CD4-positive, alpha-beta T cell (primary cell): Measurements from ENCODE around the gene PMM1. TPM values are rescaled to one million over a fixed set of nuclear protein-coding genes. Genes with fewer than 3 reads are reported as not detected.

Experiments used
- ATAC-seq: fragments of 200-7000 bp; cut with Tn5 transposase; one replicate; pipeline ENCODE4 v1.10.0; 2022; ENCODE audit warnings: mild to moderate bottlenecking; ENCODE audit not compliant: poor library complexity
- CTCF ChIA-PET: fragments of 350-600 bp; sonication (Branson Sonifier 250); formaldehyde crosslinking; loops from one replicate; lab custom pipeline; 2021; ENCODE audit warnings: antibody characterized with exemption, inconsistent platforms; lab: Charles Lee
- POLR2A ChIA-PET: fragments of 350-600 bp; sonication (Branson Sonifier 250); formaldehyde crosslinking; loops from one replicate; lab custom pipeline; 2021; ENCODE audit warnings: antibody characterized with exemption, inconsistent platforms; lab: Charles Lee
- DNase-seq, 14 experiments: peaks; one replicate each; pipeline ENCODE4 v3.0.0-alpha.2; 2013 to 2020; ENCODE audit warnings: mixed read lengths in 2 of 14
- H3K27ac ChIP-seq, 2 donors: one replicate each; pipeline versions ENCODE4 v1.5.1 to v1.7.0; 2013; ENCODE audit warnings: low read length in 2 of 2, low read depth in 1 of 2, mild to moderate bottlenecking in 1 of 2
- H3K27me3 ChIP-seq, 2 experiments: 1 replicate in 1 of 2; 2 replicates in 1 of 2; pipeline versions ENCODE4 v1.6.1 to v1.7.0; 2013; ENCODE audit warnings: low read length in 2 of 2, control low read depth in 1 of 2, mild to moderate bottlenecking in 1 of 2, moderate library complexity in 1 of 2; ENCODE audit not compliant: insufficient read depth in 2 of 2, control insufficient read depth in 1 of 2
- H3K36me3 ChIP-seq: one replicate; pipeline ENCODE4 v1.6.1; 2013; ENCODE audit warnings: low read length, control low read depth; ENCODE audit not compliant: insufficient read depth
- H3K4me1 ChIP-seq: one replicate; pipeline ENCODE4 v1.6.1; 2013; ENCODE audit warnings: low read length, control low read depth; ENCODE audit not compliant: insufficient read depth
- H3K4me3 ChIP-seq: one replicate; pipeline ENCODE4 v1.5.1; 2013; ENCODE audit warnings: mild to moderate bottlenecking, low read length, moderate library complexity
- H3K9me3 ChIP-seq, 2 experiments: 1 replicate in 1 of 2; 2 replicates in 1 of 2; pipeline versions ENCODE4 v1.6.1 to v1.7.0; 2013; ENCODE audit warnings: low read length in 2 of 2, mild to moderate bottlenecking in 2 of 2, control low read depth in 1 of 2, moderate library complexity in 1 of 2; ENCODE audit not compliant: control insufficient read depth in 1 of 2, insufficient read depth in 1 of 2
- H3K27ac Mint-ChIP-seq: one replicate; pipeline ENCODE4 v1.8.0; 2020; ENCODE audit warnings: mixed read lengths
- H3K27me3 Mint-ChIP-seq: one replicate; pipeline ENCODE4 v1.8.0; 2021; ENCODE audit warnings: mixed read lengths
- H3K36me3 Mint-ChIP-seq: one replicate; pipeline ENCODE4 v1.8.0; 2021; ENCODE audit warnings: low read depth, mixed read lengths
- H3K4me1 Mint-ChIP-seq: one replicate; pipeline ENCODE4 v1.8.0; 2021; ENCODE audit warnings: low read depth, mixed read lengths
- H3K4me3 Mint-ChIP-seq: one replicate; pipeline ENCODE4 v1.8.0; 2020; ENCODE audit warnings: mild to moderate bottlenecking, mixed read lengths
- H3K9me3 Mint-ChIP-seq: one replicate; pipeline ENCODE4 v1.8.0; 2020; ENCODE audit warnings: mixed read lengths
- CTCF ChIP-seq: fragments of 200-600 bp; IDR thresholded peaks from one replicate; pipeline ENCODE4 v1.8.0; 2022; ENCODE audit warnings: antibody characterized with exemption, mild to moderate bottlenecking
- intact Hi-C, 2 experiments: fragments of 100-400 bp; cut with DNase I in 1 of 2; cut with micrococcal nuclease in 1 of 2; formaldehyde crosslinking; loops; one replicate each; pipeline versions ENCODE4 v1.15.1 to v1.9.0; 2023 to 2025; cut with DNase I, micrococcal nuclease
- total RNA-seq, 174 experiments: library from RNA in 2 of 174; stranded (reverse) in 2 of 174; gene quantifications; one replicate each; pipeline ENCODE4 v1.2.3 and lab custom pipeline; 2021 to 2026

PMM1 gene
- total RNA-seq, 2 experiments from 2014 or later: 24.8 to 25.5 TPM

GRCh38 chr22:41528132-41528766 is 61.4 kb downstream of the PMM1 start:
- DNase-seq (no peak), ATAC-seq (no peak)
- peaks cover 34% of the 10 kb centered on the region for H3K4me1 ChIP-seq
- ChIA-PET POLR2A (no interaction called here), CTCF (interaction anchor here (3.5 kb wide), 1 partner anchor 125 kb away, joined by 54 read pairs; no protein-coding TSS in a partner anchor)
- Mint-ChIP-seq H3K27me3 (no peaks in the 10 kb centered on the region), H3K4me1 (peaks cover 13% of the 10 kb centered on the region), H3K4me3 (no peak overlapping the region), H3K9me3 (no peaks in the 10 kb centered on the region), H3K27ac (peak overlapping the region; percentile 7), H3K36me3 (peaks cover 58% of the 10 kb centered on the region)
- H3K9me3 ChIP-seq: no peaks in the 10 kb centered on the region
- no peak for TF ChIP-seq CTCF
- intact Hi-C loops: loop anchor here in 1 of 2 experiments (10.0 kb wide), 1 partner anchor 603 kb away; no protein-coding TSS in a partner anchor
- no peaks in the 10 kb centered on the region for H3K27me3 ChIP-seq
- H3K36me3 ChIP-seq: peaks cover 88% of the 10 kb centered on the region
- H3K27ac ChIP-seq: no peak overlapping the region
- no peak overlapping the region for H3K4me3 ChIP-seq

Other genes with a start within 250 kb of the PMM1 start
- 1 to 10 TPM; 2.4 to 2.6 TPM for gene TEF, start 207.9 kb downstream of the PMM1 start, total RNA-seq
- 10 to 100 TPM; 21.0 to 26.7 TPM for gene TOB2, start 143.0 kb downstream of the PMM1 start, total RNA-seq
- 10 to 100 TPM; 41.3 to 44.2 TPM for gene PHF5A, start 121.1 kb downstream of the PMM1 start, total RNA-seq
- gene ACO2, start 120.7 kb downstream of the PMM1 start, total RNA-seq: 10 to 100 TPM; 69.5 to 71.9 TPM
- 10 to 100 TPM; 13.4 to 17.3 TPM for gene POLR3H, start 45.4 kb downstream of the PMM1 start, total RNA-seq
- gene CSDC2, start 28.8 kb downstream of the PMM1 start, total RNA-seq: not detected
- 10 to 100 TPM; 12.7 to 13.0 TPM for gene DESI1, start 31.2 kb upstream of the PMM1 start, total RNA-seq
- 100 to 1,000 TPM; 162 TPM for gene XRCC6, start 31.5 kb upstream of the PMM1 start, total RNA-seq
- 100 to 1,000 TPM; 134 to 140 TPM for gene SNU13, start 99.0 kb upstream of the PMM1 start, total RNA-seq
- gene MEI1, start 109.7 kb upstream of the PMM1 start, total RNA-seq: 10 to 100 TPM; 64.4 to 81.0 TPM
- gene CCDC134, start 210.8 kb upstream of the PMM1 start, total RNA-seq: 10 to 100 TPM; 14.1 to 16.2 TPM
- 10 to 100 TPM; 67.2 to 69.9 TPM for gene SREBF2, start 243.3 kb upstream of the PMM1 start, total RNA-seq